GM19372 (cell line): ENCODE measurements around the gene FOSL1.
A peak's percentile ranks its signal among the peaks of the same experiment; 100 is the strongest.

Experiments used
- ATAC-seq: cut with Tn5 transposase; IDR thresholded peaks from one replicate; pipeline ENCODE4 v1.9.1; 2021; ENCODE audit warnings: mild to moderate bottlenecking, low read depth, moderate library complexity; ENCODE audit not compliant: unreplicated experiment

FOSL1 gene

GRCh38 chr11:65865550-65866172, 34.5 kb downstream of the FOSL1 start:
- no peak for ATAC-seq

DNA sequence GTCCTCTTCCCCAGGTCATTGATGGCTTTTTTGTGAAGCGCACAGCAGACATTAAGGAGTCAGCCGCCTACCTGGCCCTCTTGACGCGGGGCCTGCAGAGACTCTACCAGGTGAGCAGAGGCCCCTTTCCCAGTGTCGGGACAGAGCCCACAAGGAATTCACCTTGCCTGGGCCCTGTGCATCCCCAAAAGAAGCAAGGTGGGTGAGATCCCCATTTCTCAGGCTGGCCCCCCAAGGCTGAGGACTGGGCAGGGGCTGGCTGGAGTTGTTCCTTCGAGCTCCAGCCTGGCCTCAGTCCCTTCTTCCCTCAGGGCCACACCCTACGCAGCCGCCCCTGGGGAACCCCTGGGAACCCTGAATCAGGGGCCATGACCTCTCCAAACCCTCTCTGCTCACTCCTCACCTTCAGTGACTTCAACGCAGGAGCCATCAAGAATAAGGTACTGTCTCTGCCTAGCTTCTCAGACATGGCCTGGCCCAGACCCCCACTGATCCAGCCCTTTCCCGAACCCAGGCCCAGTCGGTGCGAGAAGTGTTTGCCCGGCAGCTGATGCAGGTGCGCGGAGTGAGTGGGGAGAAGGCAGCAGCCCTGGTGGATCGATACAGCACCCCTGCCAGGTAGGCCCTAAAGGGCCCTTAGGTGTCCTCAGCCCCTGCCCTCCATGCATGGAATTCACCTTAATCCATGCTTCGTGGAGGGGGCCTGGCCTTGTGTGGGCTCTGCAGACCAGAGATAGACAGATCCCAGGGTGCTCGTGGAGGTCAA, 35.3 kb downstream of the FOSL1 start:
- no peak for ATAC-seq

GRCh38 chr11:65863889-65864705, 36.1 kb downstream of the FOSL1 start:
- no peak for ATAC-seq

DNA sequence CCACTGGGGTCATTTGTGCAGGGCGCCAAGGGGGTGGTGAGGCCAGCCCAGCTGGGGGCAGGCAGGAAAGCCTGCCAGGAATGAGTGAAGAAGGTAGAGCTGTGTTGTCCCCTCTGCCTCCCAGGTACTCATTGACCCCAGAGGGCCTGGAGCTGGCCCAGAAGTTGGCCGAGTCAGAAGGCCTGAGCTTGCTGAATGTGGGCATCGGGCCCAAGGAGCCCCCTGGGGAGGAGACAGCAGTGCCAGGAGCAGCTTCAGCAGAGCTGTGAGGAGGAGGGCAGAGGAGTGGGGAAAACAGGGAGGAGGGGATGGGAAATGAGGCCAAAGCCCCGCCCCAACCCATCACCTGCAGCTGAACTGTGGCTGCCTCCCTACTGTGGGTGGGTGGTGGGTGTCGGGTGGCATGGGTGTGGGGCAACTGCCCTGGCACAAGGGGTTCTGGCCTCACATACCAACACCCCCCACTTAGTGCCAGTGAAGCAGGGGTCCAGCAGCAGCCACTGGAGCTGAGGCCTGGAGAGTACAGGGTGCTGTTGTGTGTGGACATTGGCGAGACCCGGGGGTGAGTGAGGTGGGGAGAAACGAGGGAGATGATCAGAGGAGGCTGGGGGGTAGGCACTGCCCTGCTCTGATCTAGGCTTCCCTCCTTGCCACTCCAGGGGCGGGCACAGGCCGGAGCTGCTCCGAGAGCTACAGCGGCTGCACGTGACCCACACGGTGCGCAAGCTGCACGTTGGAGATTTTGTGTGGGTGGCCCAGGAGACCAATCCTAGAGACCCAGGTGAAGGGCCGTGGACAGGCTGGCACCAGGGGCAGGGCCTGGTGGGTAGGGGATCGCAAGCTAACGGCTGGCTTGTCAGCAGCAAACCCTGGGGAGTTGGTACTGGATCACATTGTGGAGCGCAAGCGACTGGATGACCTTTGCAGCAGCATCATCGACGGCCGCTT, 37.0 kb downstream of the FOSL1 start:
- no peak for ATAC-seq

DNA sequence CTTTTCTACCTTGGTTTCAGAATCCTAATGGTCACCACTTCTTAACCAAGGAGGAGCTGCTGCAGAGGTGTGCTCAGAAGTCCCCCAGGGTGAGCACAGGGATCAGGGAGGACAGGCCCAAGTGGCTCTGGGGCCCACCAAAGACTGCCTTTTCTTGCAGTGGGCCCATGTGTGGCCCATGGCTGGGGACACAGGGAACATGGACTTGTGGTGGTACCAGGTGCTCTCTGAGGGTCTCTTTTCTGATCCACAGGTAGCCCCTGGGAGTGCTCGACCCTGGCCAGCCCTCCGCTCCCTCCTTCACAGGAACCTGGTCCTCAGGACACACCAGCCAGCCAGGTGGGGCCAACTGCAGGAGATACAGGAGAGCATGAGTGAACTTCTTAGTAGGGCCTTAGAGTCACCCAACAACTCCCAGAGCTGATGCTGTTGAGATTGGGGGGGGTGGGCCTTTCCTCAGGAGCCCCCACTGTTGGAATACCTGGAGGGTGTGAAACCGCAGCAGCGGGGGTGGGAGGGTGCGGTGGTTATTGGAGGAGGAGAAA, 37.9 kb downstream of the FOSL1 start:
- no peak for ATAC-seq

DNA sequence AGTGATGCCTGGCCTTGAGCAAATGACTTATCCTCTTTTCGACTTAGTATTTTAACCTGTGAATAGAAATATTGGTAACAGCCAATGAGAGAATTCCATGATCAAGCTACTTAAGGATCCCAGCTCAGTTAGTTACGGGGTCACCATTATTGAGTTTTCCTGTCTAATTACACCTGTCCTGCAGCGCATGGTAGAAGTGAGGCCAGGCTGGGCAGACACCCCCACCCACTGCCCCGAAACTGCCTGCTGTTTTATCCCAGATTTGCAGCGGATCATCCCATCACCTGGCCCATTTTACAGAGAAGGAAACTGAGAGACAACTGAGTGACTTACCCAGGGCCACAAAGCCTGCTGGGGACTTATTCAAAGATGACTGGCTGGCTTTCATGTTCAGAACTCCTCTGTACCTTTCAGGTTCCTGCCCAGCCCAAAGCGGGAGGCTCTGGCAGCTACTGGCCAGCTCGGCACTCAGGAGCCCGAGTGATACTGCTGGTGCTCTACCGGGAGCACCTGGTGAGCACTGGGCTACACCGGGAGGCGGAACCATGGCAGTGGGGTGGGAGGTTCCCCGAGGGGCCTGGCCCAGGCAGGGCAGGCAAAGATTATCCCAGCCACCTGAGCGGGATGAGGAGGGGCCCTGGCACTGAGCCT, 38.5 kb downstream of the FOSL1 start:
- no peak for ATAC-seq

DNA sequence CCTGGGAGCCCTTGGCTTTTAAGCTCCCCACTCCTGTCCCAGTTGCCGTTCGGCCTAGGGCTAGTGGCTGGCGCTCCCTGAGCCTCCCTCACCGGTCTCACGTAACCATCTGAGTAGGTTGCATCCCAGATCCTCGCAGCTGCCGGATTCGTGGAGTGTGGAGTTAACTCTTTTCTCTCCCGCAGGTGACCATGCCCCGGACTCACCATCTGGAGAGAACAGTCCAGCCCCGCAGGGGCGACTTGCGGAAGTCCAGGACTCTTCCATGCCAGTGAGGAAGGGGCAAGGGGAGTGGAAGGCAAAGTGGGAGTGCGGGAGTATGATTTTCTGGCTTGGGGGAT, 39.1 kb downstream of the FOSL1 start:
- ATAC-seq: no peak

- ATAC-seq: no peak
Measured at GRCh38 chr11:65860278-65861164, 39.7 kb downstream of the FOSL1 start, which contains the start of gene MUS81. Gene MUS81, plus strand, starts transcription at chr11:65860433. Its CDS starts 321 bp downstream, at chr11:65860754.

GRCh38 chr11:65859812-65860277, 40.3 kb downstream of the FOSL1 start:
- no peak for ATAC-seq

- ATAC-seq: peak; percentile 48
Measured at GRCh38 chr11:65859095-65859811, 40.9 kb downstream of the FOSL1 start.

GRCh38 chr11:65858681-65859087, 41.5 kb downstream of the FOSL1 start:
- ATAC-seq: no peak

- ATAC-seq: peak; percentile 44
Measured at GRCh38 chr11:65857853-65858680, 42.1 kb downstream of the FOSL1 start, which contains the start of gene CFL1. Gene CFL1, minus strand, starts transcription at chr11:65858180. Its CDS starts 81 bp downstream, at chr11:65858099.

DNA sequence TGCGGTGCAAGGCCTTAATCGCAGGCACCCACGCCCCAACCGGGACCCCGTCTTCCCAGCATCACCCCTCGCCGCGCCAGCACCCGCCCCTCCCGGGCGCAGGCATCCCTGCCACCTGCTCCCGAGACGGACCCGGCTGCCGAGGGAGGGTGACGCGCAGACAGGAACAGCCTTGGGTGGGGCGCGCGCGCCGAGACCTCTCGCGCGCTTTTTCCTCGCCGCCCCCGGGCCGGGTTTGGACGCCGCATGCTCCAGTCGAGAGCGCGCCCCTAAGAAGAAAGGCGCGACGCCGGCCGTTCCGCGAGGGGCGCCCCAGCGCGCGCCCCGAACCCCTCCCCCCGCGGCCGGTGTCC, 42.7 kb downstream of the FOSL1 start:
- ATAC-seq: peak; percentile 1

DNA sequence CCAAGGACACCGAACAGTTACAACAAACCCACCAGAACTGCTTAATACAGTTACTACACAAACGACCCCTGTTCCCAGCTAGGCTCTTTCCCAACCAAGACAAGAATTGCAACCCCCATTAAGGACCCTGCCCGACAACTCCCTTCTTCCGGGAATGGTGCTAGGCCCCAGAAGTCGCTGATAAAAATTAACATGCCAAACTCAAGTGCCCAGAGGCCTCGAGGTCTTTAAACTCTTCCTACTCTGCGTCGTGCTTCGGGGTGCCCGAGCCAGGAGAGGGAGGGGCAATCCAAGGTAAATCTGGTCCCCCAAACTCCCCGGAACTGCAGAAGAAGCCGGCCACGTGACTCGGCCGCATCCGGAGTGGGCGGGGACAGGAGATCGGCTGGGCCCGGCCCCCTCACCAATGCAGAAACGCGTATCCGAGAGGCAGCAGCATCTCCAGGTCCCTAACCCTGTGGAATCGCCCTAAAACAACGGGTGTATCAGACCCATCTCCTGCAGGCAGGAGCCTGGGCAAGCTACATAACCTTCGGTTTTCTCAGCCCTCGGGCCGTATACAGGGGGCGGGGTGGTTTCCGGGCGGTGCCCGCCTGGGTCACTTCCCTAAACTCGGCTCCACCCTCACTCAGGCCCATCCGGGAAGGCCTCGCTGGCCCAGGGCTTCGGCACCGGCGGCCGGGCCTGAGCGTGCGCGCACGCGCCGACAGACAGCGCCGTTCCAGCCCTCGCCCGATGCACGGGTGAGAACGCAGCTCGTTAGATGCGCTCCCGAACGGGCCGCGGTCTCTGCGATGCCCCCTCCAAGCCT, 43.3 kb downstream of the FOSL1 start:
- ATAC-seq: peak; percentile 16

DNA sequence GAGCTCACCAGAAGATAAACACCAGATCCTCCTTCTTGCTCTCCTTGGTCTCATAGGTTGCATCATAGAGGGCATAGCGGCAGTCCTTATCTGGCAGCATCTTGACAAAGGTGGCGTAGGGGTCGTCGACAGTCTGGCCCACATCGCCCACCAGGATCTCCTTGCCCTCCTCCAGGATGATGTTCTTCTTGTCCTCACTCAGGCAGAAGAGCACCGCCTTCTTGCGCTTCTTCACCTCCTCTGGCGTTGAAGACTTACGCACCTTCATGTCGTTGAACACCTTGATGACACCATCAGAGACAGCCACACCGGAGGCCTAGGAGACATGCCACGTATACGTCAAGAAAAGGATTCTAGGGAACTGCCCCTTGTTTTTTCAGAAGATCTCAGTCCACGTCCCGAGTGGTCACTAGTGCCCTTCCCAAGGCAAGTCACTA, 44.2 kb downstream of the FOSL1 start:
- no peak for ATAC-seq
